CD4-positive, alpha-beta T cell treated with Interleukin-1 beta for 1 hour (primary cell): ENCODE results near the gene SLC38A1.

ENCODE experiments used
- DNase-seq, 2 donors: peaks; one replicate each; pipeline ENCODE4 v3.0.0-alpha.2; 2020 to 2022

Gene SLC38A1

GRCh38 chr12:46230306-46230705, 38.5 kb downstream of the SLC38A1 start:
- no peak for DNase-seq

GRCh38 chr12:46227616-46228015, 41.2 kb downstream of the SLC38A1 start:
- DNase-seq = no peak

DNA sequence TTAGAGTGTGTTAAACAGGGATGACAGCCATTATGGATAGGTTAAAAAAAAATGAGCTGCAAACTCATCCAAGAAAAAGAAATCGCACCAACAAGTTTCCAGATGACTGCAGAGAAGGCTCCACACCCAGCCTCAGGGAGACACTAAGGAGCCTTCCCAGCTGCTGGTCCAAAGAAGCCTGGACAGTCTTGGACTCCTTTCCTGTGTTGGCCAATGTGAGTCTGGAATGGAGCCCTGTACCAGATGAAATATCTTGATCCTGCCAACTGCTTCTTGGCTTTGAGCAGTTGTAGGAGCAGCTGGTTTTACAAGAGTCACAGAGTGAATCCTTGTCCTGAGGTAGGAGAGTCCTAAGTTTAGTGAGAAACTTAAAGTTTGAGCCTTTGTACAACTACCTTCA, 44.5 kb downstream of the SLC38A1 start:
- DNase-seq = no peak

- no peak for DNase-seq
These were observed 45.8 kb downstream of the SLC38A1 start for GRCh38 chr12:46223047-46223446.

- DNase-seq = peak in 1 of 2 donors; percentile 28
These were observed 46.2 kb downstream of the SLC38A1 start for GRCh38 chr12:46222636-46223035.

DNA sequence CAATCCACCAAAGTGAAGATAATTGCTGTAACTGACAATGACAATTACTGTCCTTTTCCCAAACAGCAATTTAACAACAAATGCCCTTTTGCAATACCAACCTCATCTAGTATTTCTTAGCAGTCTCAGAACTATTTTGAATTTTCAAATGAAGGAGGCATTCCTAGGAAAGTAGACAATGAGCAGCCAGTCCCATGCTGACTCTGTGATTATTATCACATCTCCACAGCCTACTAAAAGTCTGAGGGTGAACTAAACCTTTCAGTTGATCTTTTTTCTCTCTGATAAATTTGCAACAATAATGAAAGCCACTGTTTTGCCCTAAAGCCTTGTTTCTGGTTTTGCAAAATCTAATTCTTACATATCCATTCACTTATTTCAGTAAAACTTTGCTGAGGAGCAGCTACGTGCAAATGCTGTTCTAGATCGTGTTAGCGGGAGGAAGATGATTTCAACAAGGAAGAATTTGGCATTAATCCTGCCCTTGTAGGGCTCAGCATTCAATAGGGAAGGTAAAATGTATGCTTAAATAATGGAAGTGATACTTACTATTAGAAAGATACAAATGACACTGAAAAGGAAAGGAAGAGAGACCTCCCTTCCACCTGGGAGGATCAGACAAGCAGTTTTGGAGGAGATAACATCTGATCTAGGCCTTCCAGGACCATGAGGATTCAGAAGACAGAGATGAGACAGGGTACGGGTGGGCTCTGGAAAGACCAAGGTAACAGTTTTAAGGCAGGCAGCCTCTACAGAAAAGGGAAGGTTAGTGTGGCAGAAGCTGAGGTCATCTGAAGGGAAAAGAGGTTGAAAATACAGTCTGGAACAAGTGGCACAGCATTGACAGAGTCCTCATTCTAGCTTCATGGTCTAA, 47.4 kb downstream of the SLC38A1 start:
- DNase-seq = no peak

DNA sequence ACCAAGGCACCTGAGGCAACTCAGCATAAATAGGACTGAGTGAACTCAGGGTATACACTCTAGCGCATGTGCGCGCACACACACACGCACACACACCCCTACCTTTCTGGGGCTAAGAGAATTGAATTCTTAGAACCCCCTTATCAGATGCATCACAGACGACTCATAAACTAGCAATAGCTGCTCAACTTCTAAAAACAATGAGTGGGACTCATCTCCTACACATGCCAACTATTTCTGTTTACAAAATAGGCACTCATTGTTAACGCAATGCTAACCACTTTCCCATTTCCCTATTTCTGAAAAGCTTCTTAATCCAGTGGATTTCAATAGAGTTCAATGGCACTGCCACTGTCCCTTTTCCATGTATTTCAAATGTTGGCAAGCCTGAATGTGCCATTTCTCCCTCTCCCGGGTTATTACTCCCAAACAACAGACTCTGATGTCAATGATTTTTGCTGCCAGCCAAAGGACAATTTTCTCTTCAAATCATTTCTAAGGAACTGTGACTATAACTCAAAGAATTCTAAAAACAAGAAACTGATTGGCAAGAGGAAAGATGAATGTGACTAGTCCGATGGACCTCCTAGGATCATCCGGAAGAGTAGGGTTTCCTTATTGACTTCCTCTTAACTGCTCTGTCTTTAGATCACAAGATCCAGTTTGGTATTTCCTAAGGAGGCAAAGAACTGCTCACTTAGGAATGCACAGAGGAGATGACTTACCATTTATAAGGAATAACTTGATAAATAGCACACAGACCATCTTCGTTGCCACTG, 48.8 kb downstream of the SLC38A1 start:
- DNase-seq = peak; percentile 70 to 85

DNA sequence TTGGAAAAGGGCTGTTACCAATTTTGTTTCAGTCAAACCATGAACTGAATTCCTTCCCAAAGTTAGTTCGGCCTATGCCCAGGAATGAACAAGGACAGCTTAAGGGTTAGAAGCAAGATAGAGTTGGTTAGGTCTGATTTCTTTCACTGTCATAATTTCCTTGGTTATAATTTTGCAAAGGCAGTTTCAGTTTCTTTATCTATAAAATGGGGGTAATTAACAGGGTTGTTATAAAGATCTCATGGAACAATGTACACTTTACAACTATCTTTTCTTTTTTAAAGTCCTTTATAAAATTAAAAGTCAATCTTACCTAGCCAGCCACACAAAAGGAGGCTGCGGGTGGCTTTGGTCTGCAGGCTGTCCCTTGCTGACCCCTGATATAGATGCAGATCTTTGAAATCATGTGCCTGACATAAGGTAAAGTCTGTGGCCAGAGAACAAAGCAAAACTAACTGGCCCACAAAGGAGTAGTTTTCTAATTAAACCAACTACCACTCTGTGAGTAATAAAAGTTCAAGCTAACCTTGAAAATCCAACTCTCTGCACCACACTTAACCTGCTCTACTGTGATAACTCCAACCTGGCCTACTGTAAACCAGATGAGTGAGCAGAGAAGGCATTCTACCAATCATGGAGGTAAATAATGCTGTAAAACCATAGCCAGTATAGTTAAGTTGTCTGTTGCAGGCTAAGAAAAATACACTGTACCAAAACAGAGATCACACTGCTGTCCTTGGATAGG, 49.5 kb downstream of the SLC38A1 start:
- DNase-seq = no peak

DNA sequence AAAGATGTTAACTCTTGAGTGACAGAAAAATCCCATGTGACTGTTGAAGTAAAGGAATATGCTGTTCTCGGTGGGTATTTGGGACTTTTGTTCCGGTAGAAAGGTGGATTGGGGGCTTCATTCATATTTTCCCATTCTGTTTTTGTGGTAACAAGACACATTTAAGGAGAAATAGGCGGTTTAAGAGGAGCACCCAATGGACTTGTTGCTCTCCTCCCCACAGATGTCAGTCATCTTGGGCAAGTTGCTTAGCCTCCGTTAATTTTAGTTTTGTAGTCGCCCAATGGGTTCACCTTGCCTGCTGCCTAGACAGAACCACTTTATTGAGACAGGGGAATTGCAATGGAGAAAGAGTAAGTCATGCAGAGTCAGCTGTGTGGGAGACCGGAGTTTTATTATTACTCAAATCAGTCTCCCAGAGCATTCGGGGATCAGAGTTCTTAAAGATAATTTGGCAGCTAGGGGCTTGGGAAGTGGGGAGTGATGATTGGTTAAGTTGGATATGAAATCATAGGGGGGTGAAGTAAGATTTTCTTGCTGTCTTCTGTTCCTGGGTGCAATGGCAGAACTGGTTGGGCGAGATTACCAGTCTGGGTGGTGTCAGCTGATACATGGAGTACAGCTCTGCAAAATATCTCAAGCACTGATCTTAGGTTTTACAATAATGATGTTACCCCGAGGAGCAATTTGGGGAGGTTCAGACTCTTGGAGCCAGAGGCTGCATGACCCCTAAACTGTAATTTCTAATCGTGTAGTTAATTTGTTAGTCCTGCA, 50.3 kb downstream of the SLC38A1 start:
- DNase-seq = peak in 1 of 2 donors; percentile 33

GRCh38 chr12:46217541-46218321, 51.1 kb downstream of the SLC38A1 start:
- peak; percentile 72 to 78 for DNase-seq

GRCh38 chr12:46214668-46215436, 54.0 kb downstream of the SLC38A1 start:
- DNase-seq = peak; percentile 89 to 90

DNA sequence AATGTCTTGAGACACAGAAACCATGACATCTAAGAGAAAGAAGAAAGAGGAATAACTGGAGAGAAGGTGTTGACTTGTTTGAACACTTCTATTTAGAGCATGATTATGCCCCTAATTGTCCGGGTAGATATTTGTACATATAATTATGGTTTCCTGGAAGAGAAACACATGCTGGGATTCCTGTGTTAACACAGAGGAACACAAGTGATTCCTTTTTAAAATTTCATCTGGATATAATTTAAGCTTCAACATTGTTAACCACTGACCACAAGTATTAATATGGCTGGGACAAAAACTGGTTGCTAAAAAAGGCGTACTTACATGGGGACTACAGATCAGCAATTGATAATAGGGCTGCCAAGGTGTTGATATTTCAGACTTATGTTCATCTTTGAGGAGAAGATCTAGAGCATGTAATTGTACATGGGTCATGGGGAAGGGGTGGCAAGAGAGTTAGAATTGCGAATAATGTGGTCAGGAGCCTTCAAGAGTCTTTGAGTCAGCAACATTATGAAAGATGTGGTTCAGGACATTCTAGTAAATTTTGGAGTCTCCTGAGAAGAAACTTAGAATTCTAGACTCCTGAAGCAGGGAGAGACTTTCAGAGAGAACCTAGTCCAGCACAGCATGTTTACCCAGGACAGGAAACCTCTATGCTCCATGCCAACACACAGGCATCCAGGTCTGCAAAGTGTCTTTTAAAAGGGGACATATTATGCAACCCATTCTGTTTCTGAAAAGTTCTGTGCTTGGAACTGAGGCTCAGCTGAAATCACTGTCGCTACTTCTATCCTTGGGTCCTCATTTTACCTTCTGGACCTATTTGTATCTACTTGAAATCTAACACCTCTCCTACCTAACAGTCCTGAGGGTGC, 56.5 kb downstream of the SLC38A1 start:
- no peak for DNase-seq

GRCh38 chr12:46210873-46211439, 57.9 kb downstream of the SLC38A1 start:
- DNase-seq = peak in 1 of 2 donors; percentile 37

- DNase-seq = peak; percentile 72 to 74
These were observed 58.6 kb downstream of the SLC38A1 start for GRCh38 chr12:46209914-46210872.

- DNase-seq = no peak
These were observed 59.7 kb downstream of the SLC38A1 start for GRCh38 chr12:46209170-46209569.

DNA sequence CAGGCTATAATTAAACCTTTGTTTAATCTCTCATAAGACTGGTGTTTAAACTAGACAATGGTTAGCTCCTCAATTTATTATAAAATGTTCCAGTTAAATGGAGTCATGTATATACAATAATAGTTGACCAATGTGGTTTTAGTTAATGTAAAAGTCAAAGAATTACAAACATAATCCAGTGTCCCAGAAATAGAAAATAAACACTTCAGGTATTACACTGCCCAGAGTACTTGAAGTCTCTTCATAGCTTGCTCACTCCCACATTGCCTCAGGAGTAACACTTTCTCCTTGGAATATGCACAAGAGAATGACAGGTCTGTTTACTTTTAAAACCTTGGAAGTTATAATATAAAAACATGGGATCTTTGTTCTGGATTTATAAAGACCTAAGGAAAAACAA, 60.5 kb downstream of the SLC38A1 start:
- no peak for DNase-seq

DNA sequence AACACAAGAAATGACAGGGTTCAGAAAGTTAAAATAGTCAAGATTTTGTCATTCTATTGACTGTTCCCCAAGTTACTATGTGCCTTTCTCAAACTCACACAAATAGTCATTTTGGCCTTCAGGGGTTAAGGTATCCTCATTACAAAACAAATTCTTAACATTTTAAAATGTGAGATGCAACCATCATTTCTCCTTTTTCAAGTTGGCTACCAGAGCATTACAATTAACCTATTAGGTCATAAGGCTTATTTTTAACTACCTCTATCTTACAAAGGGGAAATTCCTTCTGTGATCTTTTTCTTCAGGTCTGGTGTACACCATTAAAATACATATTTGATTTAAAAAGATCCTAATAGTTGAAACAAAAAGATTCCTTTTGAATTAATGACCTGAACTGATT, 61.2 kb downstream of the SLC38A1 start:
- DNase-seq = no peak

DNA sequence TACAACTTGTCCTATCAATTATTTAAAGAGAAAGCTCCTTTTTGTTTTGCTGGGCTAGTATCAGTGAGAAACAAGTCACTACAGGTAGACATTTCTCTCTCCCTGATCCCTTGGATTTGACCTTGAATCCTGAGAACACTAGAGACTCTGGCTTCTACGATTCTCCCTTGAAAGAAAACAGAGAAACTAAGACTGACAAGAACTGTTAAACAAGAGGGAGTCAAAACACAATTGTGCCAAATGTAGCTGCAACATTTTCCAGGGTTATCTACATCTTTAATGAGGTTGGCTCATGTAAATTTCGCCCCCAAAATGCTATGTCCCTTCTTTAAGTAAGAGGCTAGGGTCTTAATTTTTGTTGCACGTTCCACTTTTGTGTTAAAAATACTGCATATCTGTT, 62.4 kb downstream of the SLC38A1 start:
- no peak for DNase-seq
